HG02885 (cell line): Measurements from ENCODE around the gene CELF1.
A peak's percentile ranks its signal among the peaks of the same experiment; 100 is the strongest.

Source experiments
- ATAC-seq: cut with Tn5 transposase; IDR thresholded peaks from one replicate; pipeline ENCODE4 v1.9.1; 2021; ENCODE audit warnings: mild to moderate bottlenecking; ENCODE audit not compliant: unreplicated experiment, poor library complexity

Gene CELF1

DNA sequence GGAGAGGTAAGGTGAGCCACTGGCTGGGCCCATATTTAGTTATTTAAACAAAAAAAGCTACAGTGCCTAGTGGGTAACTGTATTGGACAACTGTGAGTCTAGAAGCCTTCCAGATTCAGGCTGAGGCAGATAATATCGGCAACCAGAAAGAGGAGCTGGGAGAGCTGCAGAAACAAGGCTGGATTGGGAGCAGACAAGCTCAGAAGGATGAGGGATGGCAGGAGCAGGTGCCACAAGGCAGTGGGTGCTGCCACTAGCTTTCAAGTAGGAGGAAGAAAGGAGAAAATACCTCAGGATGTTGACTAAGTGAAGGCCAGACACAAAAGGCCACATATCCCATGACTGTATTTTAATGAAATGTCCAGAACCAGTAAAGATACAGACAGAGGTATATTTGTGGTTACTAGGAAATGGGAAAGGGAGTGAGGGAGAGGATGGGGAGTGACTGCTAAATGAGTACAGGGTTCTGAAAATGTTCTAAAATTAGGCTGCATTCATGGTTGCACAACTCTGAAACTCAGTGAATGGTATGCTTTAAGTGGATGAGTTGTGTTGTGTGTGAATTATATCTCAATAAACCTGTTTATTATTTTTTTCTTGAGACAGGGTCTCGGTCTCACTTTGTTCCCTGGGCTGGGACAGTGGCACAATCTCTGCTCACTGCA is 92.2 kb downstream of the CELF1 start:
- ATAC-seq: no peak

DNA sequence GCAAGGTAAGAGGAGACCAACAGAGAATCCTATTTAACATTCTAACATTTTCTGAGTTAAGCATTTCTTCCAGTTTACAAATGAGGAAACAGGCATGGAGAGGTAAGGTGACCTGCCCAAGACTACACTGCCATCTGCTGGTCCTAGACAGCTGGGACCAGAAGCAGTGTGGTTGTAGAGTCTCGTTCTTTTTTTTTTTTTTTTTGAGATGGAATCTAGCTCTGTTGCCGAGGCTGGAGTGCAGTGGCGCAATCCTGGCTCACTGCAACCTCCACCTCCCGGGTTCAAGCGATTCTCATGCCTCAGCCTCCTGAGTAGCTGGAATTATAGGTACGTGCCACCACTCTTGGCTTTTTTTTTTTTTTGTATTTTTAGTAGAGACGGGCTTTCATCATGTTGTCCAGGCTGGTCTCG is 98.7 kb downstream of the CELF1 start:
- peak; percentile 75 for ATAC-seq

DNA sequence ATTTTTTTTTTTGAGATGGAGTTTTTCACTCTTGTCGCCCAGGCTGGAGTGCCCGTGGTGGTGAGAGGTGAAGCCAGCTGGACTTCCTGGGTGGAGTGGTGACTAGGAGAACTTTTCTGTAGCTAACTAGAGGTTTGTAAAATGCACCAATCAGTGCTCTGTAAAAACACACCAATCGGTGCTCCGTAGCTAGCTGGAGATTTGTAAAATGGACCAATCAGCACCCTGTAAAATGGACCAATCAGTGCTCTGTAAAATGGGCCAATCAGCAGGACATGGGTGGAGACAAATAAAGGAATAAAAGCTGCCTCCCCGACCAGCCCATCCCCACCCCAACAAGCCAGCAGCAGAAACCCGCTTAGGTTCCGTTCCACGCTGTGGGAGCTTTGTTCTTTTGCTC is 99.6 kb downstream of the CELF1 start:
- ATAC-seq: no peak

DNA sequence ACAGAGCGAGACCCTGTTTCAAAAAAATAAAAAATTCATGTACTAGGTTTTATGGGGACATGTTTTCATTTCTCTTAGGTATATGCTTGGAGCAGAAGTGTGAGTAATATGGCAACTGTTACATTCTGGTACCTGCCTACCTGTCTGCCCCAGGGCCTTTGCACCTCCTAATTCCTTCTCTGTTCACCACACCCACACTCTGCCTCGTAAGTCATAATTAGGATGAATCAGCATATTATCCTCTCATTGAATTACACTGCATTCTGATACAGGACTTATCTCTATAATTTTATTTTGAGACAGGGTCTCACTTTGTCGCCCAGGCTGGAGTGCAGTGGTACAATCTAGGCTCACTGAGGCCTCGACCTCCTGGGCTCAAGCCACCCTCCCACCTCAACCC is 100.9 kb downstream of the CELF1 start:
- ATAC-seq: no peak

DNA sequence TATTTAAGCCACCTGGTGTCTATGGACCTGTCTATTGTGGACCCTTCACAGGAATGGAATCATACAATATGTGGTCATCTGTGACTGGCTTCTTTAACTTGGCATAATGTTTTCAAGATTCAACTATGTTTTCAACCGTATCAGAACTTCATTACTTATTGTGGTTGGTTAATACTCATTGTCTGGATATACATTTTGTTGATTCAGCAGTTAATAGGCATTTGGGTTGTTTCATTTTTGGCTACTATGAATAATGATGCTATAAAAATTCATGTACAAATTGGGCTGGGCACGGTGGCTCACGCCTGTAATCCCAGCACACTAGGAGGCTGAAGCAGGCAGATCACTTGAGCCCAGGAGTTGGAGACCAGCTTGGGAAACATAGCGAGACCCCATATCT is 101.5 kb downstream of the CELF1 start:
- ATAC-seq: no peak

DNA sequence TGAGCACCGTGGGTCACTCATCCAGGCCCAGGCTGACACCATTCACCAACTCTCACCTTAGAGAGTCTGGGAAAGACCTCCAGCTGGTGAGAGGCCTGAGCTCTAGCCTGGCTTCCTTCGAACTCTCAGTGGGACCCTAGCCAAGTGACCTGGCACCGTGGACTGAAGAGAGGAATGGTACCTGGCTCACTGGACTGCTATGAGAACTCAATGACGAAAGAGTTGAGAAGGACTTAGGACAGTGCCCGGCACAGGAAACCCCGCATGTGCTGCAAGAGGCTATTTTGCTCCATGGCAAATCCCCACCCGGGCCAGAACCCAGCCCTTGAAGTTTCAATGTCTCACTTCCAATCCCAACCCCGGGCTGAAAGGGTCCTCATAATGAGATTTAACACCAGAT is 103.4 kb downstream of the CELF1 start:
- no peak for ATAC-seq

DNA sequence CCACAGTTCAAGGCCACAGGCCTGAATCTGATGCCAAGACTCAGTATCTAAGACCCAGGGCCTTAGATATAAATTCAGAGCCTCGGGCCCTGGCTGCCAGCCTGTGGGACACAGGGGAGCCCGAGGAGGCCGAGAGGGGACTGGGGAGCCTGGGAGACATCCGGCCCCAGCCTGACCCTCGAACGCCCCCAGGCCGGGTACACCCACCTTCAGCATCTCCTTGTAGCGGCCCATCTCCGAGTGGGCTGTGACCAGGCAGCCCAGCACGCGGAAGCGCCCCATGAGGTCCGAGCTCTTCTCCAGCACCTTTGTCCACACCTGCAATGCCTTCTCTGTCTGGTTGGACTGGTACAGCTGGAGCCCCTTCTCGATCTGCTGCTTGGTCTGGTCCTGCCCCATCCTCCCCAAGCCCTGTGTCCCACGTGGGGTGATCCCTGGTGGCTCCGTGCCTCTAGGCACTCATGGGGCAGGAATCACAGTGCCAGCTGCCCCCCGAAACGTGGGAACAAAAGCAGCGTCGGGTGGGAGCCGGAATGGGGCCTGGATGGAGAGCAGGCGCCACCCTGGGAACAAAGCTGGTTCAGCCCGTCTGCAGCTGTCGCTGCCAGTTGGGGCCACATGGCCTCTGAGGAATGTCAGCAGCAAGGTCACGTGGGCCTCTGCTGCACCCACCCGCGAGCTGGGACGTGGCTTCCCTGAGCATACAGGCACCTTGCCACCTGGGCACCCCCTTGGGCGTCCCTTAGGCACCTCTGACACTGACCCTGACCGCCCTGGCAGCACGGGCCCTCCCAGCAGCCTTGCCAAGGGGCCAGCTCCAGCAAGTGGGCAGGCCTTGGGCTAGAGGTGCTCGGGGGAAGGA is 104.1 kb downstream of the CELF1 start, which contains the start of gene RAPSN:
Gene RAPSN (minus strand): TSS at position 571 of the 862 bp plus-strand sequence. CDS start 172 bp downstream, at position 399.
- ATAC-seq: no peak

DNA sequence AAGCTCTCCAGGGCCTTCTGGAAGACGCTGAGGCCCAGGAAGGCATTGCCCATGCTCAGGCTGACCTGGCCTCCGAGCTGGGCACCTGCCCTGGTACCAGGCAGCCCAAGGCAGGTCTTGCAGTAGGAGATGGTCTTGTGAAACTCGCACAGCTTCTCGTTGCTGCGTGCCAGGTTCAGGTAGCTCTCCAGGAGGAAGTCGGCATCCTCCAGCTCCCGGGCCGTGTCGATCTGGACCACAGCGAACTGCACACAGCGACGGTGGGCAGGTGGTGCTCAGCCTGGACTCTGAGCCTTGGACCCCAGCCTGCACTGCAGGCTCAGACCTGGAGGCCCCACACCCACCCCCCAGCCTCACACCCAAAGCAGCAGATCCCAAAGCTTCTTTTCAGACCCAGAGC is 105.0 kb downstream of the CELF1 start:
- no peak for ATAC-seq

DNA sequence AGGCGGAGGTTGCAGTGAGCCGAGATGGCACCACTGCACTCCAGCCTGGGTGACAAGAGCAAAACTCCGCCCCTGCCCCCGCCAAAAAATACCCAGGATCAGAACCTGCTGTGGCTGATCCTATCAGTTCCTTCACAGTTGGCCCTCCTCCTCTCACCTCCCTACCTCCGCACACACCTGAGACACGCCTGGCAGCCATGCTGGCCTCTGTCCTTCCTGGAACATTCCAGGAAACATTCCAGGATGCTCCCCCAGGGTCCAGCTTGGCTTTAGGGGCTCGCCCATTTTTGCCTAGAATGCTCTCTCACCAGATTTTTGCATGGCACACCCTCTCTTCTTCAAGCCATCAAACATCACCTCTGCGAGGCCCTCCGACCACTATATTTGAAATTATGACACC is 106.1 kb downstream of the CELF1 start:
- ATAC-seq: no peak

DNA sequence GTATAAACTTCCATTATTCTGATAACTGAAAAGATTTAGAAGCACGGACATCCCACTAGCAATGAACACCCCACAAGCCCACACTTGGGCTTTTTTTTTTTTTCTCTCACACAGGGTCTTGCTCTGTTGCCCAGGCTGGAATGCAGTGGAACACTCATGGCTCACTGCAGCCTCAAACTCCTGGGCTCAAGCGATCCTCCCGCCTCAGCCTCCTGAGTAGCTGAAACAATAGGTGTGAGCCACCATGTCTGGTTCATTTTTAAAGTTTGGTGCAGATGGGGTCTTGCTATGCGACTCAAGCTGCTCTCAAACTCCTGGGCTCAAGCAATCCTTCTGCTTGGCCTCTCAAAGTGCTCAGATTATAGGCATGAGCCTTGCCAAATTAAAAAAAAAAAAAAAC is 107.1 kb downstream of the CELF1 start:
- ATAC-seq: no peak

DNA sequence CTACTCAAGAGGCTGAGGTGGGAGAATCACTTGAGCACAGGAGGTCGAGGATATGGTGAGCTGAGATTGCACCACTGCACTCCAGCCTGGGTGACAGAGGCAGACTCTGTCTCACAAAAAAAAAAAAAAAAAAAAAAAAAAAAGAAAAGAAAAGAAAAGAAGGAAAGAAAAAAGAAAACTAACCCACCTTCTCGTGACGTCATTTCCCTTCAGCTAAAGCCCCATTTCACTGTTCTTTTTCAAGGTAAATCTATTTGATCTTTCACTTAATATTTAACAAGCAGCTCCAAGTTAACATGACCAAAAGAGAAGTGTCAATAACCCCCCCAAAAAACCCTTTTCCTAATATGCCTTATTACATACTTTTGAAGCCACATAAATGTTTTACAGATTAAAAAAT is 109.1 kb downstream of the CELF1 start:
- no peak for ATAC-seq

DNA sequence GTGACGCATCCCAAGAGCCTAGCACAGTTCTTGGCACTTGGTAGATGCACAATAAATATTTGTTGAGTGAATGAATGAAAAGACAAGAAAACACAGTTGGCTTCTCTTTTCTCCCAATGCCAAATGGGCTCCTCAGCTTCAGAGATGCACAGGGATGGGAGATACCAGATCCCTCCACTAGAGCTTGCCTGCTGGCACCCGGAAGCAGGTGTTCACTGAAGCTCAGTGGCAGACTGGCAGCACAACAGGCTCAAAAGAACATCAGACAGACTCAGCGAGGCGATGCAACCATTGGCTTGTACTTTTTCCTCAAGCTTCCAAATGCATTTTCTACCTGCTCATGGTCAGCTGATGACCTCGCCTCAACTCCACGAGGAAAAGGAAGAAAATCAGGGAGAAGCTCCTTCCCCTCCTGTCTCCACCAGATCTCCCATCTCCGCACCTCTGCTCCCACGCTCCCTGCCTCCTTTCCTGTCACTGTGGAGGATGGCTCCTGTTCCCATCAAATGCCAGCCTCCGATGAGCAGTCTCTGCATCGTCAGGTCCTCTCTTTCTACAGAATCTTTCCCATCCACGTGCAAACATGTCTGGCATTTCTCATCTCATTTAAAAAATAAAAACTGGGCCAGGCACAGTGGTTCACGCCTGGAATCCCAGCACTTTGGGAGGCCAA is 109.8 kb downstream of the CELF1 start:
- no peak for ATAC-seq

DNA sequence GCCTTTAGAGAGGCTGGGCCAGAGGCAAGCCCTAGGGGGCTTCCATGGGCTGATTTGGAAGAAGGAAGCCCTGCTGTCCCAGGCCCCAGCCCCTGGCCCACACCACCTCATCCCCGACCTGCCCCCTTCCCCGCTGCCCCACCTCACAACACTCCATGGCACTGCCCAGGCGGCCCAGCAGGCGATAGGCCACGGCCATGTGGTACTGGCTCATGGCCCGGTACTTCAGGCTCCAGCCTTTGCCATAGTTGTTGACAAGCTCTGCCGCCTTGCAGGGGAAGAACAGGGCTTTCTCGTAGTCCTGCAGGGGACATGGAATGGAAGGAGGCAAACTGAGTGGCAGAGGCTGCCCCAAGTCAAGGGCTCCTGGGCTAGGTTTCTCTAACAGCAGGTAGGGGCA is 110.4 kb downstream of the CELF1 start:
- no peak for ATAC-seq

DNA sequence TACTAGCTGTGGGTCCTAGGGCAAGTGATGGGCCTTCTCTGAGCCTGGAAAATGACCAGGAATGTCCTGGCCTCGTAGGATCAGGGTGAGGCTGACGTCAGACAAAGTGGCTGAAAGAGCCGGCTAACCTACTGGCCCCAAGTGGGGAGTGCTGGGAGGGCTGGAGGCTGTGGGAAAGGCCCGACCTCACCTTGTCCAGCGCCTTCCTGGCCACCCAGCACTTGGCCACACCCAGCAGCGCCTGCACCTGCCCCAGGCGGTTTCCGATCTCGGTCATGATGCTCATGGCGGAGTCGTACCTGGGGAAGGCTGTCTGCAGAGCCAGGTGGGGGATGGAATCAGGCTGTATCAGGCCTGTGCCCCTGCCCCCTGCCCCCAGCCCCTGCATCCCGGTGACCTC is 111.5 kb downstream of the CELF1 start:
- ATAC-seq: no peak

DNA sequence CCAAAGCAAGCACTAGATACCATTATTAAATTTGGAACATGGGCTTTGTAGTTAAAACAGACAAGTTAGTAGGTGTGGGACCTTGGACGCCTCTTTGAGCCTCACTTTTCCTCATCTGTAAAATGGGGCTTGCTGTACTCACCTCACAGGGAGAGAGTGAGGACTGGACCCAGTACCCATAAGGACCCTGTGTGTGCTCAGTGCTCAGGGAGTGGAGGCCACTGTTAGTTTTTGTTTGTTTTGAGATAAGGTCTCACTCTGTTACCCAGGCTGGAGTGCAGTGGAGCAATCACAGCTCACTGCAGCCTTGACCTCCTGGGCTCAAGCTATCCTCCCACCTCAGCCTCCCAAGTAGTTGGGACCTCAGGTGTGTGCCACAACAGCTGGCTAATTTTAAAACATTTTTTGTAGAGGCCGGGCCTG is 112.9 kb downstream of the CELF1 start:
- ATAC-seq: no peak

DNA sequence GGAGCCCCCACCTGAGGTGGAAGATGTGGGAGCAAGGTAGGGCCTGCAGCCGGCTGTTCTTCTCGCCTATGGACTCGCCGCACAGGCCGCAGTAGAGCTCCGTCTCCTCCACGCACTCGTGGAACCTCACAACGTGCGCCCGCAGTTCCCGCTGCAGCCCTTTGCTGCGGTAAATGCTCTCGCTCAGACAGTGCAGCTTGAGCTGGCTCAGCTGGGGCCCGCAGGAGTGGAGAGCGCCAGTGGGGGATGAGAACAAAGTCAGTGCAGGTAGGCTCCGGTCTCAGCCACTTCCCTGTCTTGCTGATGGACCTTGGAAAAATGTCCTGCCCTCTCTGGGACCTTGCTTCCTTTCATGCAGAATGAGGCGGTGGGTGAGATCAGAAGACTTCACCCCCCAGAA is 114.2 kb downstream of the CELF1 start:
- ATAC-seq: no peak

DNA sequence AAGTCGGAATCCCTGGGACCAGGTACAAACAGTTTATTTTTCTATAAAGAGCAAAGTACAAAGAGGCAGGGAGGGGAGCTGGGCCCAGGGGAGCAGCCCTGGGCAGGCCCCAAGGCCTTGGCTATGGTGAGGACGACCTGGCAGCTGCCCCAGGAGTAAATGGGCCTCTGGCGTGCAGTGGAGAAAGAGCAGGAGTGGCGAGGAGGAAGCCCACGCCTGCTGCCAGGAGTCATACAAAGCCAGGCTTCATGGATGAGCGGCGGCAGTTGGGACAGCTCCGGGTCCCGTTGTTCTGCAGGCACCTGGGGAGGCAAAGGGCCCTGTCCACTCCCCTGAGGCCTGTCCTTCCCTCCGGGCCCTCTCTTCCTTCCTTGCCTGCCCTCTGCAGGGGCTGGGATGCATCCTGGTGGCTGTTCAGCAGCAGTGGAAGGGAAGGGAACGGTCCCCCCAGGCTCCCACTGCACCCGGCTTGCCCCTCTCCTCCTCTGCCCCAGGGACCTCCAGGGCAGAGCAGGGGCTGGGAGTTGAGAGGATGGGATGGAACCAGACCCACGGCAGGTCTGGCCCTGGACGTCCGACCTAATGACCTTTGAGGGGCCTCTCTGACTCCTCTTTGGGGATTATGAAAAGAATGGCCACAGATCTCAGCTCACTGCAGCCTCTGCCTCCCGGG is 115.0 kb downstream of the CELF1 start:
- no peak for ATAC-seq

DNA sequence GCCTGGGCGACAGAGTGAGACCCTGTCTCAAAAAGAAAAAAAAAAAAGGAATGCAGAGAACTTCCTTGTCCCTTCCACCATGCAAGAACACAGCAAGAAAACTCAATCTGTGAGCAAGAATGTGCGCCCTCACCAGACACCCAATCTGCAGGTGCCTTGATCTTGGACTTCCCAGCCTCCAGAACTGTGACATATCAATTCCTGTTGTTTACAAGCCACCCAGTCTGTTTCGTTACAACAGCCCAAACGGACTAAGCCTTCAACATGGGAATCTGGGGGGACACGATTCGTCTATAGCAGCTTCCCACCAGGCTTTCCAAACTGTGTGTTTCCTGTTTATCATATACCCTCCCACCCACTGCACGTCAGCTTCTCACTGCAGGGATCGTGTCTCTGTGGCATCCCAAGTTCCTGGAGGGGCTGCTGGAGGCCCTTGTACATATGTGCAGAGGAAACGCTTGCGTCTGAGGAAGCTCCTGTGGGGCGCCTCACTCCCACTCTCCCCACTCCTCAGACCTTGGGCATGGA is 115.7 kb downstream of the CELF1 start:
- ATAC-seq: no peak

DNA sequence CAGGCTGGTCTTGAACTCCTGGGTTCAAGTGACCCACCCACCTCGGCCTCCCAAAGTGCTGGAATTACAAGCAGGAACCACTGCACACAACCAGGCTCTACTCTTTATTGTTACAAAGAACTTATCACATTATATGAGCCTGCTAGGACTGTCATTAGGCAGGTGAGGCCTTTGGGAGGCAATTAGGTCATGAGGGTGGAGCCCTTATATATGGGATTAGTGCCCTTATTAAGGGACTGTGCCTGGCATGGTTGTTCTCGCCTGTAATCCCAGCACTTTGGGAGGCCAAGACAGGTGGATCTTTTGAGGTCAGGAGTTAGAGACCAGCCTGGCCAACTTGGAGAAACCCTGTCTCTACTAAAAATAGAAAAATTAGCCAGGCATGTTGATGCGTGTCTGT is 116.2 kb downstream of the CELF1 start:
- ATAC-seq: no peak

DNA sequence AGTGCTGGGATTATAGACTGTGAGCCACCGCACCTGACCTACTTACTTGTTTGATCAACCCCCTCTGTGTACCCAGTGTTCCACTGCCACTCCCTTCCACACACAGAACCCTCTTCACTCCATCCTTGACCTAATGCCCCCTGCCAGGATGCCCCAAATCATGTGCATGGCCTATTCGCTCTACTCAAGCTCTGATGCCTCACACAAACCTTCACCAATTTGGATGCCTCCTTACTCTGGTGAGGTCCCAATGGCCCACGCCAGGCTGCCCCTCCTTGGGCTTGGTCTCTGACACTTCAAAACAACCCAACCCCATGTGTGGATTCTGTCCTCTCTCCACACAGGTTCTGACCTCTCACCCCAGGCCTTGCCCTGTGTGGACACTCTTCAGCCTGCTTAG is 117.2 kb downstream of the CELF1 start:
- ATAC-seq: no peak
